DMS53 treated with DMSO at 0.1 percent for 48 hours (cell line): Measurements from ENCODE around the gene CAPN9.
"Not testable (repeated sequence)": the region's sequence is repeated elsewhere in the genome, so short reads cannot be mapped to it uniquely, and the experiment has no call there.

Experiments used
- DNase-seq: peaks from one replicate; lab custom pipeline; 2025; ENCODE audit not compliant: unreplicated experiment; lab: John Stamatoyannopoulos, UW

The CAPN9 gene

DNA sequence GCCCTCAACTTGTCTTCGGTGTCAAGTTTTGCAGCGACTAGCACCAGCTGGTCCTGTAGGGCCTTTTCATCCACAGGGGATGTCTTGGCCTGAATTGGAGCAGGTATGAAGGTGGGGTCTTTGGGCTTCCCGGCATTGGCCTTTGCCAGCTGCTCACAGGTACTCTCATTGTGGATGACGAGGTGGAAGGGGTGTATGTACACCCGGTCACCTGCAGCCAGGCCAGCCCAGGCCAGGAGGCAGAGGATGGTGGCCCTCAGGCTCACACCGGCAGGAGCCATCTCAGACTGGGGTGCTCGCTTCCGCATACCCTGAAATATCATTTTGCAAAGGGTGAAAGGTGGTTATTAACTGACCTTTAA is 36.7 kb upstream of the CAPN9 start:
- no peak for DNase-seq

DNA sequence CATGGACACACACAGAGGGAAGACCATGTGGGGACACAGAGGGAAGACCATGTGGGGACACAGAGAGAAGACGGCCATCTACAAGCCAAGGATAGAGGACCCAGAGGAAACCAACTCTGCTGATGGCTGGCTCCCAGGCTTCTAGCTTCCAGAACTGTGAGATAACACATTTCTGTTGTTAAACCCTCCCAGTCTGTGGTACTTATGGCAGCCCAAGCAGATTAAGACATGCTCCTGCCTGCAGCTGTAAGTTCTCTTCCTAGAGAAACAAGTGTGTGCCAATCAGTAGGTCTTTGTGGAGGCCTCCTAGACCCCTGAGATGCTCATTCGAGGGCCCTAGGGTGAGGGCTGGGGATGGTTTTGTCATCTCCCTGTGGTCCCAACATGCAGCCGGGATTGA is 35.9 kb upstream of the CAPN9 start:
- no peak for DNase-seq

DNA sequence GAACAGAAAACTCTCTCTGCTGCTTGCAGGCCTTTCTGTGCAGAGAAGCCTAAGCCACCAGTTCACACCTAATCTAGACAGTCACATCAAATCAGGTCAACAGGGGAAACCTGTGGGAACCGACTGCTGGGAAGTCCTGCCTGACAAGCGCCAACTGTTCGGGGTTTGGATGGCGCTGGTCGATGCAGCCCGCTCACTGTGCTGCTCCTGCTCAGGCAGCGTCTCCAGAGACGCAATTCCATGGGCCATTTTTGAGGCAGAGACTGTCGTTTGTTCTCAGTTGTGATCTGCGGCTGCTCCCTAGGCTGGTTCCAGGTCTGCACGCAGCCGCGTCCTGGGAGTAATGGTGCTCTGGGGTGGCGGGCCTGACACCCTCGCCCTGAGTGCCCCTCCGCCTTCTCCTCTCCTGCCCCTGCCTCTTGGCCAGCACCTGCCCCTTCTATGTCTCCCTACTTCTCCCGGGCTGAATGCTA is 34.7 kb upstream of the CAPN9 start:
- DNase-seq: no peak

DNA sequence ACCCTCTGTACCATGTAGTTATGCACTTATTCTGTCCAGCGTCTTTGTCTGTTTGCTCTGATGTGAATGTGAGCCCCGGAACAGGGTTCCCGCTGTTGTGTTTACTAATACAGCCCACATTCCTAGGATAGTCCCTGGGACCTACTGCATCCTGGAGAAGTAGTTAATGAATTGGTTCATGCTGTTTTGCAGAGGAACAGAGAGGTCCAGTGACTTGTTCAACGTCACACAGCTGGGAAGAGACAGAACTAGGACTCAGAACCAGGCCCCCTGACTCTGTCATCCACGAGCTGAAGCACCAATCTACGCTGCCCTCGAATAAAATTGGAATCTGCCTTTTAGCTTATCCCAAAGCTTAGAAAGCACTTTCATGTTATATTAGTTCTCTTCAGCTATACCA is 34.0 kb upstream of the CAPN9 start:
- no peak for DNase-seq

DNA sequence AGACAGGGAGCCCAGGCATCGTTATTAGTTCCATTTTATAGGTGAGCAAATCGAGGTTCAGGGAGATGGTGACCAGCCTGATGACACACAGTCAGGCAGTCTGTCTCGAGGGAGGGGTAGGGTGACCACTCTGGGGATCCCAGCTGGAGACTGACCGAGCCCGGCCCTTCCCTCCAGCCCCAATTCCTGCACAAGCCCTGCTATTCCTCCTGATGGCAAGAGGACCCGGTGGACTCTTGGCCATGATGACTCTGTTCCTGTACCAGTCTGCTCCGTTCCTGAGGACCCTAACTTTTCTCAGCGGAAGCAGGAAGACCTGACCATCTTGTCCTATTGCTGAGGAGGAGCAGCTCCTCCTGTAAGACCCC is 33.7 kb upstream of the CAPN9 start:
- DNase-seq: peak; percentile 25

DNA sequence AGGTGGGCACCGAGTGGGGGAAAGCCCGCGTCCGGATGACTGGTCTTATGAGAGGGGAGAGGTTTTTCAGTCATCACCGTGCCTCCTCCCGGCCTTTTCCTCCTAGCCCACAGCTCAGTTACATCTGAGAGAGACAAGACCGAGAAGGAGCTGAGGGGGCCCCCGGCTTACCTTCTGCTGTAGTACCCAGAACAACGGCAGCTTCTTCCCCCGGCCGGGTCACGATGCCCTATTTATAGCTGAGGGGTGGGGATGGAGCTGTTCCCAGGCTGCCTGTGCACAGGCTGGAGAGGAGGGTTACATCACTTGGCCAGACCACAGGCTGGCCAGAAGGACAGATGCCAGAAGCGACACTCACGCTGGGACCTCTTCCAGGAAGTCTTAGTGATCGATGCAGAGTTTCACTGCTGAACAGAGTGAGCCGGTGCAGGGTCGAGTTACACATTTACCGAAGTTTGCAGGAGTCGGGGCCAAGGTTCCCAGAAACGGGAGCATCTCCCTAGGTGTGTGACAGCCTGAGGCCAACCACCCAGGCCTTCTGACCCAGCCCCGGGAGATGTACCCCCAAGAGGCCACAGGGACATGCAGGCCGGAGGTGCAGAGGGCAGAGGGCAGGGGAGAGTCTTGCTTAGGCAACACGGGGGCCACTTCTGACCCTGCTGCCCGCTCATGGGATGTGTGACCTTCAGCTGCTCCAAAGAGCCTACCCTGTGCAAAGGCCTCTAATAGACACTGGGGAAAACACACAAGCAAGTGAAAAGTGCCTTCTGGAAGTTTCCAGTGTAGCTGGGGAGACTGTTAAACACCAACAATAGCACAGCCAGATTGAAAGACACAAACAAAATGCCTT is 33.0 kb upstream of the CAPN9 start, which contains the start of gene AGT:
TSS of gene AGT (minus strand) at position 208 of the 850 bp plus-strand sequence. CDS start 3,299 bp downstream, outside the sequence.
- peak; percentile 60 for DNase-seq

DNA sequence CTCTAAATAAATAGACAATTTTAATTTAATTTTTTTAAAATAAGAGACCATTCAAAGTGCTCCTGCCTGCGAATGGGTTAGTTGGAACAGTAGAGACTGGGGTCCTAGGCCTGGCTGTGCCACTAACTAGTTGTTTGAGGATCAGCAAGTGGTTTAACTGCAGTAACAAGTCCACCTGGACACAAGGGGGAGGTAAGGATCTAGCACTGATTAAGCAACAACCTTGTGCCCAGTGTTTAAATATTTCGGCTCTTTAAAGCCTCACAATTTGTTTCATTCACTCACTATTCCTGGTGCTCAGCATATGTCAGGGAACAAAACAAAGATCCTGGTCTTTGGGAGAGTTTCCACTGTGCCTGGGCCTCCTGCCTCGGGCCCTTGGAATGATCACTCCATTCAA is 31.7 kb upstream of the CAPN9 start:
- peak; percentile 4 for DNase-seq

DNA sequence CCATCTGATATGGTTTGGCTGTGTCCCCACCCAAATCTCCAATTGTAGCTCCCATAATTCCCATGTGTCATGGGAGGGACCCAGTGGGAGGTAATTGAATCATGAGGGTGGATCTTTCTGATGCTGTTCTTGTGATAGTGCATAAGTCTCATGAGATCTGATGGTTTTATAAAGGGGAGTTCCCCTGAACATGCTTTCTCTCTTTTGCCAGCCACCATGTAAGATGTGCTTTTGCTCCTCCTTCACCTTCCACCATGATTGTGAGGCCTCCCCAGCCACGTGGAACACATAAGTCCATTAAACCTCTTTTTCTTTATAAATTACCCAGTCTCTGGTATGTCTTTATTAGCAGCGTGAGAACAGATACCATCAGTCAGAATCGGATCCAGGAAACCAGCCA is 30.7 kb upstream of the CAPN9 start:
- not testable (repeated sequence) for DNase-seq

DNA sequence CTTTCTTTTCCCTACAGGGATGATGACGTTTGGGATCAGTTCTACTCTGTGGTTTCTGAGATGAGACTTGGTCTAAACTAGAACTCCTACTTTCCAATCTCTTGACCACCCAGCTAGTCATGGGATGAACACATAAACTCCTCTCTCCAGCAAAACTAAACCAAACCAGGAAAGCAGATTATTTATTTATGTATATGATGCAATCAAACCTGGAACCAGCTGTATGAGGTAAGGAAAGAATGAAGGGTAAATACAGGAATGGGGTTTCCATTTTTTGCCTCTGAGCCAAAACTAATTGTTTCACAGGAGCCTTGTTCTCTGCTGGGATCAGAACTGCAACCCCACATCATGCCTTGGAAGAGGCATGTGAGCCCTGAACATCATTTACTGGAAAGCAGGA is 29.9 kb upstream of the CAPN9 start:
- peak; percentile 2 for DNase-seq

DNA sequence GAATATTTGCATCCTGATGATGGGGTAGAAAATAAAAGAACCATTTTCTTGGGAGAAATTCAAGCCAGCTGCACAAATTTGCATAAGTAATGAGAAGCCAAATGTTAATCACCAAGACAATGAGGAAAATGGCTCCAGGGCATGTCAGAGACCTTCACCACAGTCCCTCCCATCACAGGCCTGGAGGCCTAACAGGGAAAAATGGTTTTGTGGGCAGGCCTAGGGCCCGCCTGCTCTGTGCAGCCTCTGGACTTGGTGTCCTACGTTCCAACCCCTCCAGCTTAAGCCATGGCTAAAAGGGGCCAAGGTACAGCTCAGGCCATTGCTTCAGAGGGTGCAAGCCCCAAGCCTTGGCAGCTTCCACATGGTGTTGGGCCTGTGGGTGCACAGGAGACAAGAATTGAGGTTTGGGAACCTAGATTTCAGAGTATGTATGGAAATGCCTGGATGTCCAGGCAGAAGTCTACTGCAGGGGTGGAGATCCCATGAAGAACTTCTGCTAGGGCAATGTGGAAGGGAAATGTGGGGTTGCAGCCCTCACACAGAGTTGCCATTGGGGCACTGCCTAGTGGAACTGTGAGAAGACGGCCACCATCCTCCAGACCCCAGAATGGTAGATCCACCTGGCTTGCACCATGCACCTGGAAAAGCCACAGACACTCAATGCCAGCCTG is 25.2 kb upstream of the CAPN9 start:
- DNase-seq: not testable (repeated sequence)

DNA sequence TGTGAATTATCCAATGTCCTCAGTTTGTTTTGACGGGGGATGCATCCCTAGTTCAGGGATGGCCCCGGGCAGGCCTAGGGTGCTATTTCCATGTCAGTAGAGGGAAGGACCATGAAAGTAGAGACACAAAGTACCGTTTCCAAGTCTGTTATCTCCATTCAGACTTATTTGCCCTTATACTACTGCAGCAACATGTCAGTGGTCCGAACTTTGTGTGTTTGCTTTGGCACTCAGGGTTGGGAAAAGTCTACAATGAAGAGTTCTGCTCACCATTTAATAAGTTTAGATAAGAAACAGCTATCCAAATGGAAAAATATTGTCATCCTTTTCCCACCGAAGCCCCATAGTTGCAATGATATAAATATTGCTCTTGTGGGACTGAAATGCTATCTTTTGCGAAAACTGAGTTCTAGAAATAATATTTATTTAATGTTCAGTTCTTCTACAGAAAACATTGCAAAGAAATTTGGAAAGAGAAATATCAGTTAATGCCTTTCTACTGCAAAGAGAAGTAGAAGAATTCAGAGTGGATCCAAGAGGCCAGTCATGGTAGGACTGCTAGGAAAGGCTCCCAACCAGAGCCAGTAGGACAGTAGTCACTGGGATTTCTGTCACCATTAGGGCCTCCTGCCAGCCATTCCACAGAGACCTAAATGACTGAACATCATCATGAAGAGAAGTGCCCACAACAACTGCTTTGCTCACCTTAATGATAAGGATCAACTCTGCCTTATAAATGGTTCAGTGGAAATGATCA is 21.8 kb upstream of the CAPN9 start:
- no peak for DNase-seq

DNA sequence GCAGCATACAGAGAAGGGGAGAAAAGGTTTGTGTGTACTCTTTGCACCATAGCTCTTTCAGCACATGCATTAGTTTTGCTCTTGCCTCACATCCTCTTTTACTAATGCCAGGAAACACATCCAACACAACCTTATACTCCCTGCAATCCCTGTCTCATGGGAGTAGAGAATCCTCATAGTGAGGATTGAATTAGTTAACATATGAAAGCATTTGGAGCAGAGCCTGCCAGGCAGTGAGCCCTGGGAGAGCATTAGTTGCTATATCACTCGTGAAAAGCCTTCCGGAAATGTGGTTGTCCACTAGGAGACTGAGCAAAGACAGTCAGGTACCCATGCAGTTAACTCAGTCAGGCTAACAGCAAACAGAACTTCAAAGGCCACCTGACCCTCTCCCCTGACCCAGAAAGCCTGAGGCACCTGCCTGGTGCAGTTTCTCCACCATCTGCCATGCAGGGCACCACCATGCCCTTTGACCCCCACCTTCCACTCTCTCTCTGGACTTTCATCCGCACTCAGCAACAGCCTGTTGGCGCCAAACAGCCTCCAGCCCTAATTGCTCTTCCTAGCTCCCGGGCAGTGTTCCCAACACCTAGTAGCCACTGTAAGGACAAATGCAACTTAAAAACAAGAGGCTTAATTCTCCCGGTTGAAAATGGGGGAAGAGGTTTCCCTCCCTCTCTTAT is 18.3 kb upstream of the CAPN9 start:
- peak; percentile 79 for DNase-seq

DNA sequence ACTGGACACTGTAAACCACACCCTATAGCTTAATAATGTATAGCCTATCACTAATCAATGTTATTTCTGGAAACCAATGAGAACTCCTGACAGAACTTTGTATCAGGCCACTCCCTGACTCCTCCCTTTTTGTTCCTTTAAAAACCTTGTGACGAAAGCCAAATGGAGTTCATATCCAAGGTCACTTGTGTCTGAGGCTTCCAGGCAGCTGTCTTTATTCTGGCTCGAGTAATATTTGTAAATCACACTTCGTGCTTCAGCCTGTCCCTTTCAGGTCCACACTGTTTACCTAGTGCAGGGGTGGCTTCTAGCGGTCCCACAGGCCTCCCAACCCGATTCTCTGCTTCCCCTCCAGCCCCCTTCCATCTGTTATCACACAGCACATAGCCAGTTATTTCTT is 16.2 kb upstream of the CAPN9 start:
- DNase-seq: peak; percentile 77

DNA sequence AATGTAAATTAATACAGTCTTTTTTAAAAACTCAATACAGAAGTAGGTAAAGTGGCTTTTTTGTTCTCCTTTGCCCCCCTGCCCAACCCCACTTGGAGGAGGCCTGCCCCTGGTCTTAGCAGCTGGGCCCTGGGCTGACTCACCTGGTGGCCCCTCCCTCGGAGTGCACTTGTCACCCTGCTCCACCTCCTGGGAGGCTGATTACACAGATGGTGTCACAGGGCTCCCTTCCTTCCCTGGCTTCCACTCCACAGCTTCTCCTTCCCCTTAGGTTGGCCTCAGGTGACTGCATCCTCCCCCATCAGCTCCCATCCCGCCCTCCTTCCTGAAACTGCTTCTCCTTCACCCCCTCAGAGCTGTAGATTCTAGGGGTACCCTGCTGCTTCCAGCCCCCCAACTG is 11.7 kb upstream of the CAPN9 start:
- peak; percentile 92 for DNase-seq

DNA sequence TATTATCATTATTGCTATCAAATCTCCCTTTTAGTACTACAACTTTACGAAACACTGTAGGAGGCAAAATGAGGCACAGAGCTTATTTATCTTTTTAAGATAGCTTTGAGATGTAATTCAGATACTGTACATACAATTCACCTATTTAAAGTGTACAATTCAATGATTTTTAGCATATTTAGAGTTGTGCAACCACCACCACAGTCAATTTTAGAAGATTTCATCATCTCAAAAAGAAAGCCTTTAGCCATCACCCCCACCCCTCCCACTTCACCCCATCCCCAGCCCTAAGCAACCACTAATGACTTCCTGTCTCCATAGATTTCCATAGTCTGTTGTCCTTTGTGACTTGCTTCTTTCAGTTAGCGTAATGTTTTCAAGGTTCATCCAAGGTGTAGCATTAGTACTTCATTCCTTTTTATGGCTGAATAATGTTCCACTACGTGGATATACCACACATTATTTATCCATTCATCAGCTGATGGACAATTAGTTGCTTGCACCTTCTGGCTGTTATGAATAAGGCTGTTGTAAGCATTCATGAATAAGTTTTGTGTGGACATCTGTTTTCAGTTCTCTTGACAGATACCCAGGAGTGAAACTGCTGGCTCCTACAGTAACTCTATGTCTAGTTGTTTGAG is 9.4 kb upstream of the CAPN9 start:
- no peak for DNase-seq

DNA sequence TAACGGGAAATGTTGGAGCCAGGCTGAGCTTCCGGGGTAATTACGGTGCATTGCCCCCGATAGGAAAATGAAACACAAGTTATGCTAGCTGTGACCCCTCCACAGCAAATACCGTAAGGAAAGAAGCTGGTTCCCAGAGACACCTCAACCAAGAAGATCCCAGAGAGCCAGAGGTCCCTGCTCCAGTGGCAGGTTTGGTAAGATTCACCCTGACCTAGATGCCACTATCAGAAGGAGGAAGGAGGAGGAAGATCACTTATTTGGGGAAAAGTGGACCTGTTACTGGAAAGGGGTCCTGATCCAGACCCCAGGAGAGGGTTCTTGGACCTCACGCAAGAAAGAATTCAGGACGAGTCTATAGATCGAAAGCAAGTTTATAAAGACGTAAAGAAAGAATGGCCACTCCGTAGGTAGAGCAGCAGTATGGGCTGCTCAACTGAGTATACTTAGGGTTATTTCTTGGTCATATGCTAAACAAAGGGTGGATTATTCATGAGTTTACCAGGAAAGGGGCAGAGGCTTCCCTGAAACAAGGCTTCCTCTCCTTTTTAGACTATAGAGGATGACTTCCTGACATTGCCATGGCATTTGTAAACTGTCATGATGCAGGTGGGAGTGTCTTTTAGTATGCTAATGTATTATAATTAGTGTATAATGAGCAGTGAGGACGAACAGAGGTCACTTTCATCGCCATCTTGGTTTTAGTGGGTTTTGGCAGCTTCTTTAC is 7.5 kb upstream of the CAPN9 start:
- DNase-seq: no peak

DNA sequence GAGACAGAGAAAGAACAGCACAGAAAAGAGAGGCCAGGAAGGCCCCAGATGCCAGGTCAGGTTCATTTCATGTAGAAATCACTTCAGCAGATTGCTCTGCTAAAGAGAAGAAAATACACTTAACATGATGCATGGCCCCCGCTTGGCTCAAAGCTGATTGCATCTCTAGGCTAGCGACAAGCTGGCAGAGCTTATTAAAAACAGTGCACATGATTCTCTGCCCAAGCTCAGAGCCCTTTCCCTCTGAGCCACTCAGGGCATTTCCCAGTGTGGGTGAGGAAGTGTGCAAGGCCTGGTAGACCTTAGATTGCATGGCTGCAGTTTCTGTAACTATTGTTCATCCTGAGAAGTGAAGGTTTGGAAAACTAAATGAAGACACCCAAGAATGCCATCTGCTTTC is 3.3 kb upstream of the CAPN9 start:
- DNase-seq: no peak

DNA sequence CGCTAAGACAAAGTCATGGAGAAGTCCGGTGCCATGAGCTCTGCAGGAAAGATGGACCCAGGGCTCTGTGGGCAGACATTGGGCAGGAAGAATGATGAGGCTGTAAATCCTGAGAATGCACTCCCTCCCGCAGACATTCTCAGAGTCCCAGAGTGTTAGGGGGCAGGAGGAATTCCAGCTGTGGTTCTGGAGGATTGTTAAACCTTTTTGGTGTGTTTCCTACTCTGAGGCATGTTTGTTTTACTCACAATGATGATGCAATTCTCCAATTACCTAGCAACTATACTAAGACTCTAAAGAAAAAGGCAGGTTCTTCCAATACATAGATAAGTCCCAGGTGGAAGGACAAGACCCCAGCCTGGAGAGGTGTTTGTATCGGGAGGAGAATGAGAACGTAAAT is 2.8 kb upstream of the CAPN9 start:
- no peak for DNase-seq

DNA sequence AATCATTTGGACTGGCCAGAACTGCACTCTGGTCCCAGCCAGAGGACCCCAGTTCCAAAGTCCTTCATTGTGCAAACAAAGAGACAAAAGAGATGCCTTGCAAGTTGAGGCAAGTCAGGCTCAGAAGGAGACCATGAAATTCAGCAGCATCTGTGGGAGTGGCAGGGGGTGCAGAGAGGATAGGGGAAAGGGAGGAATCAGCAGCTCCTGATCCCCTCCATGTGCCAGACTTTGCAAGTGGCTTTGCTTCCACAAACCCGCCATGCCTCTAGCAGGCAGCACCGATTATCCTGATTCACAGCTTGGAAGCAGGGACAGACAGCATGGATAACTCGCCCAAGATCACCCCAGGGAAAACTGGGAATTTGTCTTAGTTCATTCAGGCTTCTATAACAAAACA is 2.1 kb upstream of the CAPN9 start:
- DNase-seq: no peak

DNA sequence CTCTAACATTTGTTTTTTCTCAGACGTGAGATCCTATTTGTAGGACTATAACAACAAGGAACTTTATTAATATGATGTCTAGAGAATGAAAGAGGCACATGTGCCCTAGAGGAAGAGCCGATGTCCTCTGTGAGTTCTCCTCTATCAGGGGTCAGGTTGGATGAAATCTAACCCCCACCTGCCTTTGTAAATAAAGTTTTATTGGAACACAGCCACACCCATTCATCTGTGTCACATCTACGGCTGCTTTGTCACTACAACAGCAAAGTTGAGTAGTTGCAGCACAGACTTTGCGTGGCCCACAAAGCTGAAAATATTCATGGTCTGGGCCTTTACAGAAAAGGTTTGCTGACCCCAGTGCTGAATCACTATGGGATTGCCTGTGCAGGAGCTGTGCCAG is 571 bp upstream of the CAPN9 start:
- no peak for DNase-seq
